Testis (tissue), 2 donors: Measurements from ENCODE around the gene ADNP.

ENCODE experiments used
- CTCF ChIP-seq, 3 experiments: fragments of 450-650 bp in 2 of 3; fragments of 200-600 bp in 1 of 3; sonication (generic) in 1 of 3; IDR thresholded peaks; one replicate each; pipeline ENCODE4 v1.5.1; 2016 to 2019; ENCODE audit warnings: antibody characterized with exemption in 3 of 3, mild to moderate bottlenecking in 2 of 3, moderate library complexity in 1 of 3
- POLR2A ChIP-seq: fragments of 450-650 bp; IDR thresholded peaks from one replicate; pipeline ENCODE4 v1.6.1; 2017; ENCODE audit warnings: antibody characterized with exemption, mild to moderate bottlenecking, moderate library complexity

- TF ChIP-seq CTCF (IDR thresholded peaks at IDR 0.05), result no peak
- no peak for TF ChIP-seq POLR2A
These were observed 296 bp downstream of the ADNP start for GRCh38 chr20:50930976-50931305.
